Thyroid gland (tissue), 4 donors: ENCODE results near the gene PIF1. TPM values are rescaled to one million over a fixed set of nuclear protein-coding genes. Genes with fewer than 3 reads are reported as not detected.
A peak's percentile ranks its signal among the peaks of the same experiment; 100 is the strongest.

Source experiments
- DNase-seq, 2 donors: peaks; one replicate each; pipeline ENCODE4 v3.0.0-alpha.2; 2019
- H3K27ac ChIP-seq, 3 donors: fragments of 200-600 bp; sonication (generic); 1 replicate in 2 of 3; 2 replicates in 1 of 3; pipeline ENCODE4 v1.5.1; 2016 to 2019; ENCODE audit warnings: mild to moderate bottlenecking in 1 of 3, moderate library complexity in 1 of 3
- H3K27me3 ChIP-seq: fragments of 200-600 bp; sonication (generic); one replicate; pipeline ENCODE4 v1.5.1; 2019
- H3K36me3 ChIP-seq, 2 donors: fragments of 200-600 bp; sonication (generic); one replicate each; pipeline ENCODE4 v1.5.1; 2016 to 2019
- H3K4me1 ChIP-seq, 2 donors: fragments of 200-600 bp; sonication (generic); one replicate each; pipeline ENCODE4 v1.5.1; 2017 to 2019
- H3K4me3 ChIP-seq, 3 donors: fragments of 200-600 bp; sonication (generic); replicated peaks in 1 of 3; 1 replicate in 2 of 3; 2 replicates in 1 of 3; pipeline ENCODE4 v1.5.1; 2016; ENCODE audit warnings: mild to moderate bottlenecking in 1 of 3
- H3K9me3 ChIP-seq: fragments of 200-600 bp; sonication (generic); one replicate; pipeline ENCODE4 v1.5.1; 2017
- POLR2A ChIP-seq, 2 donors: fragments of 450-650 bp; IDR thresholded peaks; one replicate each; pipeline ENCODE4 v1.6.1; 2017; ENCODE audit warnings: antibody characterized with exemption in 2 of 2, mild to moderate bottlenecking in 2 of 2, moderate library complexity in 1 of 2
- WGBS, 2 donors: methylation state at CpG; one replicate each; pipeline ENCODE4 v1.1.5; 2017; 5-methylcytosine and 5-hydroxymethylcytosine counted together
- intact Hi-C: fragments of 100-400 bp; cut with DNase I; formaldehyde crosslinking; loops from one replicate; pipeline ENCODE4 v1.15.1; 2023
- total RNA-seq, 4 donors: library from RNA; depleted of rRNA; stranded (reverse); fragments of >200 nt; gene quantifications; one replicate each; pipeline ENCODE4 v1.2.3, GENCODE V29; 2016
- TF ChIP-seq, protein P1 (sequence below), 6 experiments: fragments of 200-600 bp in 3 of 6; fragments of 450-650 bp in 3 of 6; sonication (generic) in 3 of 6; IDR thresholded peaks; one replicate each; pipeline ENCODE4 v1.5.1; 2016 to 2019; ENCODE audit warnings: antibody characterized with exemption in 6 of 6, mild to moderate bottlenecking in 2 of 6, inconsistent platforms in 1 of 6, moderate library complexity in 1 of 6

Gene PIF1
- total RNA-seq, 4 donors from 2014 or later: 0.33 to 1.1 (median 0.54) TPM; not detected in 1

DNA sequence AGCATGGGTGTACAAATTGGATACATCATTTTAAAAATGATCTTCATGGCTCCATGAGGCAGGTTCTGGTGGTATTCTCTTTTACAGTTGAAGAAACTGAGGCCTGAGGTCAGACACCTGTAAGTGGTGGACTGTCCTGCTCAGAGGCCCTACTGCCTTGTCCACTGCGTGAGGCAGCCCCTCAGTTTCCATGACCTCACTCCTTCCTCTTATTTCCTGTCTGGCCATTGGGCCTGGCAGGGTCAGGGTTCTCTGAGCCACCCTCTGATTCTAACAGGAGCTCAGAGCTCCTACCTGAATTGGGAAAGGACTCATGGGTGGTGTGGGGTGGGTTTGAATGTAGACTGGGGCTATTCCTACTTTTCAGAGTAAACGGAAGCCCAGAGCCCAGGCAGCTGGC lies 33.8 kb upstream of the PIF1 start:
- intact Hi-C loops: no loop called here
- Histone ChIP-seq H3K36me3 (peaks cover 37 to 44% of the 10 kb centered on the region in 2 donors), H3K9me3 (no peaks in the 10 kb centered on the region), H3K27ac (peak overlapping the region in 1 of 3 donors; percentile 91), H3K4me1 (peaks cover 31 to 63% of the 10 kb centered on the region in 2 donors), H3K27me3 (no peaks in the 10 kb centered on the region), H3K4me3 (no peak overlapping the region)
- 77 to 90% methylated on average over 2 of the region's 2 CpGs for WGBS, 2 donors
- no peak for DNase-seq
- TF ChIP-seq POLR2A (IDR thresholded peaks at IDR 0.05): no peak
- TF ChIP-seq, protein P1, sequence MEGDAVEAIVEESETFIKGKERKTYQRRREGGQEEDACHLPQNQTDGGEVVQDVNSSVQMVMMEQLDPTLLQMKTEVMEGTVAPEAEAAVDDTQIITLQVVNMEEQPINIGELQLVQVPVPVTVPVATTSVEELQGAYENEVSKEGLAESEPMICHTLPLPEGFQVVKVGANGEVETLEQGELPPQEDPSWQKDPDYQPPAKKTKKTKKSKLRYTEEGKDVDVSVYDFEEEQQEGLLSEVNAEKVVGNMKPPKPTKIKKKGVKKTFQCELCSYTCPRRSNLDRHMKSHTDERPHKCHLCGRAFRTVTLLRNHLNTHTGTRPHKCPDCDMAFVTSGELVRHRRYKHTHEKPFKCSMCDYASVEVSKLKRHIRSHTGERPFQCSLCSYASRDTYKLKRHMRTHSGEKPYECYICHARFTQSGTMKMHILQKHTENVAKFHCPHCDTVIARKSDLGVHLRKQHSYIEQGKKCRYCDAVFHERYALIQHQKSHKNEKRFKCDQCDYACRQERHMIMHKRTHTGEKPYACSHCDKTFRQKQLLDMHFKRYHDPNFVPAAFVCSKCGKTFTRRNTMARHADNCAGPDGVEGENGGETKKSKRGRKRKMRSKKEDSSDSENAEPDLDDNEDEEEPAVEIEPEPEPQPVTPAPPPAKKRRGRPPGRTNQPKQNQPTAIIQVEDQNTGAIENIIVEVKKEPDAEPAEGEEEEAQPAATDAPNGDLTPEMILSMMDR (IDR thresholded peaks at IDR 0.05): no peak

DNA sequence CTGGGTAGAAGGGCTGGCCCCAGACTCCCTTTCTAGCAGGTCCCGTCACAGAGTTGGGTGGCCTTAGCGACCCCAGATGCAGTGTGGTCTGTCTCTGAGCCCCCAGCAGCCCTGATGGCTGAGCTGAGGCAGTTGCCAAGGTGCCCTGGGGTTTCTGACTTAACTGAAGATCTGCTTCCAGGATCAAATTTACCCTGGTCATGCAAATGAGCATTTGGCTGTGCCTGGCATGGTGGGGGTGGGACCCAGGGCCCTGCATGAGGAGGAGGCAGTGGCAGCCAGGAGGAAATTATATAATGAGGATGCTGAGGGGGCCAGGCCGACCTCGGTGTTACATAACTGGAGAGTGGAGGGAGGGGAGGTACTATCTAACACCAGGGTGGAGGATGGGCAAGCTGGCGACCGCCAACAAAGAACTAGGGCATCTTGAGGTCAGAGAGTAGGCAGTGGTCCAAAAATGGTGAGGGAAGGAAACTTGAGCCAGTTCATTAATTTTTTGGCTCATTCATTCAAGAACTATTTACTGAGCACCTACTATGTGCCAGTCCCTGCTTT lies 32.7 kb upstream of the PIF1 start:
- TF ChIP-seq, protein P1 (IDR thresholded peaks at IDR 0.05): no peak
- TF ChIP-seq POLR2A (IDR thresholded peaks at IDR 0.05): no peak
- DNase-seq: peak; percentile 35 to 47
- Histone ChIP-seq H3K9me3 (no peaks in the 10 kb centered on the region), H3K4me1 (peaks cover 42 to 74% of the 10 kb centered on the region in 2 donors), H3K36me3 (peaks cover 33 to 45% of the 10 kb centered on the region in 2 donors), H3K4me3 (no peak overlapping the region), H3K27me3 (no peaks in the 10 kb centered on the region), H3K27ac (peak overlapping the region; percentile 91 to 96 (median 93))
- intact Hi-C loops: no loop called here
- WGBS, 2 donors: 33 to 46% methylated on average over 4 to 6 of the region's 6 CpGs

DNA sequence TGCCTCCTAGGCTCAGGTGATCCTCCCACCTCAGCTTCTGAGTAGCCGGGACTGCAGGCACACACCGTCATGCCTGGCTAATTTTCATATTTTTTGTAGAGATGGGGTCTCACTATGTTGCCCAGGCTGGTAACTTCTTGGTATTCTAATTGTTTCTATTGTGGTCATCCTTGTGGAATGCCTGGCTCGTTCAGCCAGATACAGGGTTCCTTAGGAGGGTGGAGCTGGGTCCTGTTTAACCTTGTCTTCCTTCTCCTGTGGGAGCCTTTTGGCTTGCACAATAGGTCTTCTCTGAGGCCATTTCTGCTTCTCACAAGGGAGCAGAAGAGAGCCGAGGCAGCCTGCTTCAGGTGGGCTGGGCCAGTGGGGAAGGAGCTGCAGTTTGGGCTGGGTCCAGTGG lies 32.0 kb upstream of the PIF1 start:
- TF ChIP-seq, protein P1 (IDR thresholded peaks at IDR 0.05): no peak
- no peak for TF ChIP-seq POLR2A (IDR thresholded peaks at IDR 0.05)
- intact Hi-C loops: no loop called here
- Histone ChIP-seq H3K9me3 (no peaks in the 10 kb centered on the region), H3K4me1 (peaks cover 46 to 81% of the 10 kb centered on the region in 2 donors), H3K27me3 (no peaks in the 10 kb centered on the region), H3K36me3 (peaks cover 33 to 49% of the 10 kb centered on the region in 2 donors), H3K4me3 (no peak overlapping the region), H3K27ac (peak overlapping the region; percentile 91 to 96 (median 93))
- WGBS, 2 donors: 16 to 36% methylated on average over 4 of the region's 4 CpGs
- peak; percentile 39 to 51 for DNase-seq

DNA sequence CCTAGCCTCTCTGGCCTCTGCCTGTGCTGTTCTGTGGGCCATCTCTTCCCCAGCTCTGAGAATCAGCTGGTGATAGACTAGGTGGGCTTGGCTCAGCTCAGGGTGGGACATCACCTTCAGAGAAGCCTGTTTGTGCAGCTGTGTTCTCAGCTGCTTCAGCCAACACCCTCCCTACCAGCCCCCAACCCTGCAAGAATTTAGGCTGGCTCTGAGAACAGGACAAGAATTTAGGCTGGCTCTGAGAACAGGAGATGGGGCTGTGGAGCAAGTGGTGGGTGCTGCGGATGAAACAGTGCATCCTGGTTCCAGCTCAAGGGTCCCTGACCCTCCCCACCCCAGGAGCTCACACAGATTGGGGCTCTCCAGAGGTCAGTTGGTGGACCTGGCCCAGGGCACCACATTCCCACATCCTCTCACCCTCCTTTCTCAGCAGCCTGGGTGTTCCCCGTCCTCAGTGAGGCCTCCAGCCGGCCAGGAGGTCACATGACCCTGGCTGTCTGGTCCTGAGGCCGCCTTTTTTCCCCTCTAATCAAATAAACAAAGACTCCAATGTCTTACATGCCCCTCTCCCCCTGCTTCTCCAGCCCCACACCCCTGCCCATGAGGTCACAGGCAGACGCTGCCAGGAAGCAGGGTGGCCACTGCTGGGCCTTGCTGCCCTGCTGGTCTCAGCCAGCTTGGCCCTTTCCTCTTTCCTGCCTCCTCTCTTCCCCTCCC lies 31.1 kb upstream of the PIF1 start:
- peak; percentile 72 to 73 for DNase-seq
- Histone ChIP-seq H3K27ac (peak overlapping the region; percentile 91 to 96 (median 93)), H3K36me3 (peaks cover 32 to 46% of the 10 kb centered on the region in 2 donors), H3K9me3 (no peaks in the 10 kb centered on the region), H3K4me3 (no peak overlapping the region), H3K4me1 (peaks cover 47 to 86% of the 10 kb centered on the region in 2 donors), H3K27me3 (no peaks in the 10 kb centered on the region)
- 12 to 25% methylated on average over 5 of the region's 5 CpGs for WGBS, 2 donors
- TF ChIP-seq, protein P1 (IDR thresholded peaks at IDR 0.05): no peak
- no peak for TF ChIP-seq POLR2A (IDR thresholded peaks at IDR 0.05)
- intact Hi-C loops: no loop called here
